Fibroblast of villous mesenchyme (primary cell): ENCODE results near the gene KIF7. TPM values are rescaled to one million over a fixed set of nuclear protein-coding genes. Genes with fewer than 3 reads are reported as not detected.

Source experiments
- DNase-seq: peaks from one replicate; pipeline ENCODE4 v3.0.0-alpha.2; 2010; ENCODE audit warnings: low read depth
- H3K4me3 ChIP-seq: 2 replicates; pipeline ENCODE4 v1.5.1; 2011; ENCODE audit warnings: low read depth, mild to moderate bottlenecking, low read length
- CTCF ChIP-seq: IDR thresholded peaks from 2 replicates; pipeline ENCODE4 v1.5.1; 2012; ENCODE audit warnings: low read depth, mild to moderate bottlenecking, low read length; ENCODE audit not compliant: insufficient read depth
- total RNA-seq: library from RNA; depleted of rRNA; stranded (reverse); fragments of >200 nt; gene quantifications from 2 replicates; pipeline ENCODE4 v1.2.3, GENCODE V29; 2012

The KIF7 gene
- total RNA-seq, 1 donor, result 13.4 TPM

GRCh38 chr15:89649013-89649625 lies 6.1 kb downstream of the KIF7 start:
- no peak for TF ChIP-seq CTCF
- H3K4me3 ChIP-seq, result no peak overlapping the region
- no peak for DNase-seq

- no peak for TF ChIP-seq CTCF
- DNase-seq, result no peak
- no peak overlapping the region for H3K4me3 ChIP-seq
These were observed 6.9 kb downstream of the KIF7 start for GRCh38 chr15:89648106-89649012.

- H3K4me3 ChIP-seq, result no peak overlapping the region
- peak; percentile 52 for DNase-seq
- peak; percentile 85 for TF ChIP-seq CTCF
These were observed 7.9 kb downstream of the KIF7 start for GRCh38 chr15:89647191-89647851.

- DNase-seq, result no peak
- no peak for TF ChIP-seq CTCF
- no peak overlapping the region for H3K4me3 ChIP-seq
These were observed 8.7 kb downstream of the KIF7 start for GRCh38 chr15:89646416-89647141.

GRCh38 chr15:89645680-89646079 lies 9.6 kb downstream of the KIF7 start:
- no peak for DNase-seq
- TF ChIP-seq CTCF, result no peak
- no peak overlapping the region for H3K4me3 ChIP-seq

- no peak for DNase-seq
- no peak overlapping the region for H3K4me3 ChIP-seq
- no peak for TF ChIP-seq CTCF
These were observed 13.2 kb downstream of the KIF7 start for GRCh38 chr15:89642106-89642505.
